NCI-H524 treated with DMSO at 0.1 percent for 48 hours (cell line): Measurements from ENCODE around the gene PCDHB1.
"Not testable (repeated sequence)": the region's sequence is repeated elsewhere in the genome, so short reads cannot be mapped to it uniquely, and the experiment has no call there.

Experiments used
- DNase-seq: peaks from one replicate; lab custom pipeline; 2025; lab: John Stamatoyannopoulos, UW

PCDHB1 gene

GRCh38 chr5:141084487-141084989, 33.4 kb downstream of the PCDHB1 start:
- DNase-seq = no peak

- DNase-seq = peak; percentile 41
These were observed 43.5 kb downstream of the PCDHB1 start, which contains the start of gene PCDHB2 for GRCh38 chr5:141094481-141095262. TSS of gene PCDHB2 (plus strand) at chr5:141094615. CDS start at chr5:141094791, 176 bp downstream.

- no peak for DNase-seq
These were observed 44.1 kb downstream of the PCDHB1 start for GRCh38 chr5:141095263-141095641.

GRCh38 chr5:141096181-141096580, 45.0 kb downstream of the PCDHB1 start:
- DNase-seq = not testable (repeated sequence)

- DNase-seq = not testable (repeated sequence)
These were observed 45.4 kb downstream of the PCDHB1 start for GRCh38 chr5:141096586-141096985.

GRCh38 chr5:141100243-141100805, 49.1 kb downstream of the PCDHB1 start, which contains the start of gene PCDHB3:
TSS of gene PCDHB3 (plus strand) at chr5:141100473. CDS start at chr5:141100650, 177 bp downstream.
- DNase-seq = no peak

GRCh38 chr5:141101059-141101458, 49.9 kb downstream of the PCDHB1 start:
- DNase-seq = no peak

GRCh38 chr5:141102070-141102469, 50.9 kb downstream of the PCDHB1 start:
- DNase-seq = not testable (repeated sequence)

GRCh38 chr5:141102471-141102870, 51.3 kb downstream of the PCDHB1 start:
- not testable (repeated sequence) for DNase-seq

- no peak for DNase-seq
These were observed 54.2 kb downstream of the PCDHB1 start for GRCh38 chr5:141105350-141105749.
